Measurements from ENCODE around the gene GLYR1. TPM values are rescaled to one million over a fixed set of nuclear protein-coding genes. Genes with fewer than 3 reads are reported as not detected.

Gene GLYR1
- polyA plus RNA-seq, 1 donor (not counting 4 experiments of a cell fraction or from before 2014, with no cell fraction given): 42.6 TPM

DNA sequence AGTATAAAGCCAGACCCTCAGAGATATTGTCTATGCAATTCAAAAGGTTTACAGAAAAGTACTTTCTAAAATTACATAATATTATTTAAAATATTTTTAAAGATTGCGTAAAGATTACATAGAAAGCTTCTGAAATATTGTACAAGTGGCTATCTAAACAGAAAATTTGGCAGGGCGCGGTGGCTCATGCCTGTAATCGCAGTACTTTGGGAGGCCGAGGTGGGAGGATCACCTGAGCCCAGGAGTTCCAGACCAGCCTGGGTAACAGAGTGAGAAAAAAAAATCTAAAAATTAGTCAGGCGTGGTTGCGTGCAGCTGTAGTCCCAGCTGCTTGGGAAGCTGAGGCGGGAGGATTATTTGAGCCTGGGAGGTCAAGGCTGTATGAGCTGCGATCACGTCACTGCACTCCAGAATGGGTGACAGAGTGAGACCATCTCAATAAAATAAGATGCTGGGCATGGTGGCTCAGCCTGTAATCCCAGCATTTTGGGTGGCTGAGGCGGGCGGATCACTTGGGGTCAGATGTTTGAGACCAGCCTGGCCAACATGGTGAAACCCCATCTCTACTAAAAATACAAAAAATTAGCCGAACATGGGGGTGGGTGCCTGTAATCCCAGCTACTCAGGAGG lies 18.3 kb upstream of the GLYR1 start:
- dilution Hi-C loops (cut with MboI; ENCODE audit: extremely low pct_ligation_motif_present, low sequenced_read_pairs): no loop called here
- Histone ChIP-seq H3K36me3 (ENCODE audit: control insufficient read depth in 2 of 2, extremely low read depth in 1 of 2, insufficient read depth in 2 of 2, low read length in 2 of 2) (peaks cover 21 to 31% of the 10 kb centered on the region in 2 experiments), H3K4me2 (ENCODE audit: control insufficient read depth, extremely low read depth, insufficient read depth, low read depth, low read length) (no peak overlapping the region), H3K9me1 (ENCODE audit: control insufficient read depth, extremely low read depth, insufficient read depth, low read length) (no peaks in the 10 kb centered on the region), H3K79me2 (ENCODE audit: control insufficient read depth, insufficient read depth, low read length) (peaks cover 76% of the 10 kb centered on the region), H4K20me1 (ENCODE audit: control insufficient read depth, extremely low read depth, insufficient read depth, low read length) (peaks cover 2% of the 10 kb centered on the region), H3K4me1 (ENCODE audit: control insufficient read depth, extremely low read depth, insufficient read depth, low read length) (peaks cover 14% of the 10 kb centered on the region), H3K27me3 (ENCODE audit: control insufficient read depth, extremely low read depth, insufficient read depth, low read length) (no peaks in the 10 kb centered on the region), H3K27ac (ENCODE audit: control insufficient read depth, insufficient read depth, low read length) (no peak overlapping the region), H3K9me3 (ENCODE audit: control insufficient read depth, low read depth, low read length) (no peaks in the 10 kb centered on the region), H3K4me3 (ENCODE audit: control insufficient read depth in 2 of 3, extremely low read depth in 1 of 3, insufficient read depth in 2 of 3, low read depth in 1 of 3, low read length in 3 of 3) (no peak overlapping the region), H2AFZ (ENCODE audit: control insufficient read depth, low read length) (no peak overlapping the region), H3K9ac (ENCODE audit: control insufficient read depth, extremely low read depth, insufficient read depth, low read length) (no peak overlapping the region)
- FAIRE-seq (no peak), DNase-seq (ENCODE audit: low read depth, low spot score) (no peak)
- TF ChIP-seq EZH2 (IDR thresholded peaks at IDR 0.05; ENCODE audit: low read length): no peak
- TF ChIP-seq, protein P1, sequence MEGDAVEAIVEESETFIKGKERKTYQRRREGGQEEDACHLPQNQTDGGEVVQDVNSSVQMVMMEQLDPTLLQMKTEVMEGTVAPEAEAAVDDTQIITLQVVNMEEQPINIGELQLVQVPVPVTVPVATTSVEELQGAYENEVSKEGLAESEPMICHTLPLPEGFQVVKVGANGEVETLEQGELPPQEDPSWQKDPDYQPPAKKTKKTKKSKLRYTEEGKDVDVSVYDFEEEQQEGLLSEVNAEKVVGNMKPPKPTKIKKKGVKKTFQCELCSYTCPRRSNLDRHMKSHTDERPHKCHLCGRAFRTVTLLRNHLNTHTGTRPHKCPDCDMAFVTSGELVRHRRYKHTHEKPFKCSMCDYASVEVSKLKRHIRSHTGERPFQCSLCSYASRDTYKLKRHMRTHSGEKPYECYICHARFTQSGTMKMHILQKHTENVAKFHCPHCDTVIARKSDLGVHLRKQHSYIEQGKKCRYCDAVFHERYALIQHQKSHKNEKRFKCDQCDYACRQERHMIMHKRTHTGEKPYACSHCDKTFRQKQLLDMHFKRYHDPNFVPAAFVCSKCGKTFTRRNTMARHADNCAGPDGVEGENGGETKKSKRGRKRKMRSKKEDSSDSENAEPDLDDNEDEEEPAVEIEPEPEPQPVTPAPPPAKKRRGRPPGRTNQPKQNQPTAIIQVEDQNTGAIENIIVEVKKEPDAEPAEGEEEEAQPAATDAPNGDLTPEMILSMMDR (optimal IDR thresholded peaks at IDR 0.05 in 1 of 3, IDR thresholded peaks at IDR 0.05 in 1 of 3, conservative IDR thresholded peaks at IDR 0.05 in 1 of 3; ENCODE audit: extremely low read depth in 1 of 3, insufficient read depth in 2 of 3, low read length in 3 of 3): no peak

- no peak for DNase-seq (ENCODE audit: low read depth, low spot score)
- dilution Hi-C loops (cut with MboI; ENCODE audit: extremely low pct_ligation_motif_present, low sequenced_read_pairs): no loop called here
- Histone ChIP-seq H2AFZ (ENCODE audit: control insufficient read depth, low read length) (no peak overlapping the region), H3K27me3 (ENCODE audit: control insufficient read depth, extremely low read depth, insufficient read depth, low read length) (no peaks in the 10 kb centered on the region), H3K27ac (ENCODE audit: control insufficient read depth, insufficient read depth, low read length) (no peak overlapping the region), H3K4me3 (ENCODE audit: control insufficient read depth in 2 of 3, extremely low read depth in 1 of 3, insufficient read depth in 2 of 3, low read depth in 1 of 3, low read length in 3 of 3) (no peak overlapping the region), H3K9me3 (ENCODE audit: control insufficient read depth, low read depth, low read length) (no peaks in the 10 kb centered on the region), H3K36me3 (ENCODE audit: control insufficient read depth in 2 of 2, extremely low read depth in 1 of 2, insufficient read depth in 2 of 2, low read length in 2 of 2) (peaks cover 19 to 31% of the 10 kb centered on the region in 2 experiments), H3K9ac (ENCODE audit: control insufficient read depth, extremely low read depth, insufficient read depth, low read length) (no peak overlapping the region), H3K79me2 (ENCODE audit: control insufficient read depth, insufficient read depth, low read length) (peaks cover 72% of the 10 kb centered on the region), H3K4me2 (ENCODE audit: control insufficient read depth, extremely low read depth, insufficient read depth, low read depth, low read length) (no peak overlapping the region), H4K20me1 (ENCODE audit: control insufficient read depth, extremely low read depth, insufficient read depth, low read length) (no peaks in the 10 kb centered on the region), H3K9me1 (ENCODE audit: control insufficient read depth, extremely low read depth, insufficient read depth, low read length) (no peaks in the 10 kb centered on the region), H3K4me1 (ENCODE audit: control insufficient read depth, extremely low read depth, insufficient read depth, low read length) (peaks cover 14% of the 10 kb centered on the region)
- no peak for FAIRE-seq
- TF ChIP-seq, protein P1 (optimal IDR thresholded peaks at IDR 0.05 in 1 of 3, IDR thresholded peaks at IDR 0.05 in 1 of 3, conservative IDR thresholded peaks at IDR 0.05 in 1 of 3; ENCODE audit: extremely low read depth in 1 of 3, insufficient read depth in 2 of 3, low read length in 3 of 3): no peak
- no peak for TF ChIP-seq EZH2 (IDR thresholded peaks at IDR 0.05; ENCODE audit: low read length)
Observed at GRCh38 chr16:4864728-4865127, 17.6 kb upstream of the GLYR1 start.
